Loucy (cell line): ENCODE data around the gene GTF2IRD1.

ENCODE experiments used
- CTCF ChIP-seq: fragments of 200-600 bp; sonication (generic); conservative IDR thresholded peaks from 2 replicates; pipeline ENCODE4 v1.5.1; 2014; ENCODE audit warnings: mild to moderate bottlenecking, antibody characterized with exemption, low read length
- EZH2phosphoT487 ChIP-seq: fragments of 200-600 bp; IDR thresholded peaks from 2 replicates; pipeline ENCODE4 v1.6.1; 2018; ENCODE audit warnings: antibody characterized with exemption, mild to moderate bottlenecking, moderate library complexity, borderline replicate concordance

GRCh38 chr7:74506325-74506724 is 52.6 kb downstream of the GTF2IRD1 start:
- TF ChIP-seq CTCF = no peak
- TF ChIP-seq EZH2phosphoT487 = no peak
